Spleen (tissue), 7 donors: Measurements from ENCODE around the gene ZNF3.

Experiments used
- CTCF ChIP-seq, 11 experiments: fragments of 200-600 bp in 7 of 11; fragments of 450-650 bp in 4 of 11; sonication (generic) in 4 of 11; IDR thresholded peaks in 8 of 11; conservative IDR thresholded peaks in 3 of 11; 1 replicate in 7 of 11; 2 replicates in 4 of 11; pipeline versions ENCODE4 v1.4.0 to v1.8.0; 2016 to 2021; ENCODE audit warnings: antibody characterized with exemption in 11 of 11, inconsistent platforms in 4 of 11, mild to moderate bottlenecking in 1 of 11
- POLR2A ChIP-seq, 3 donors: fragments of 450-650 bp; IDR thresholded peaks; one replicate each; pipeline ENCODE4 v1.5.1; 2017; ENCODE audit warnings: antibody characterized with exemption in 3 of 3, mild to moderate bottlenecking in 1 of 3
- donor health status: DM: no; HTN: no; CAD: no; lungs with moderate emphysema.
- donor health status: DM: no; HTN: no; CAD: no.
- donor health status: DM: no; HTN: no; CAD: no.

GRCh38 chr7:100105534-100105933 is 24.0 kb upstream of the ZNF3 start:
- no peak for TF ChIP-seq CTCF (IDR thresholded peaks at IDR 0.05 in 8 of 11, conservative IDR thresholded peaks at IDR 0.05 in 3 of 11)
- TF ChIP-seq POLR2A (IDR thresholded peaks at IDR 0.05) = no peak
